IMR-90 (cell line): ENCODE measurements around the gene BRPF3. TPM values are rescaled to one million over a fixed set of nuclear protein-coding genes. Genes with fewer than 3 reads are reported as not detected.

Source experiments
- ATAC-seq: fragments of 200-7000 bp; cut with Tn5 transposase; 2 replicates; pipeline ENCODE4 v1.9.1; 2020; ENCODE audit warnings: low read depth, mild to moderate bottlenecking, moderate library complexity
- BruUV-seq: library from RNA; stranded (reverse); fragments of 400-500 nt; replicated peaks from 2 replicates; lab custom pipeline; 2021; lab: Mats Ljungman, UMichigan
- CTCF ChIA-PET: fragments of 300-600 bp; formaldehyde crosslinking; extraction: SDS; loops from one replicate; lab custom pipeline; 2021; ENCODE audit warnings: antibody characterized with exemption; lab: Yijun Ruan, JAX
- POLR2A ChIA-PET: fragments of 300-600 bp; sonication (Branson Sonifier 250); formaldehyde crosslinking; loops from one replicate; lab custom pipeline; 2022; ENCODE audit warnings: antibody characterized with exemption; ENCODE audit not compliant: unreplicated experiment; lab: Charles Lee
- DNase-seq: peaks from one replicate; pipeline ENCODE4 v3.0.0; 2013
- H2AFZ ChIP-seq: replicated peaks from 2 replicates; pipeline ENCODE3; 2013; ENCODE audit warnings: low read length, mild to moderate bottlenecking; ENCODE audit not compliant: poor library complexity
- H2AK5ac ChIP-seq: 2 replicates; pipeline ENCODE4 v1.6.1; 2013; ENCODE audit warnings: low read depth, low read length, inconsistent platforms
- H2AK9ac ChIP-seq: replicated peaks from 2 replicates; pipeline ENCODE3; 2013; ENCODE audit warnings: mild to moderate bottlenecking, low read depth, low read length, moderate library complexity; ENCODE audit not compliant: poor library complexity
- H2BK120ac ChIP-seq: 2 replicates; pipeline ENCODE4 v1.6.1; 2013; ENCODE audit warnings: low read depth, low read length, inconsistent platforms
- H2BK15ac ChIP-seq: 3 replicates; pipeline ENCODE4 v1.6.1; 2013; ENCODE audit warnings: low read depth, low read length, inconsistent platforms
- H2BK20ac ChIP-seq: 2 replicates; pipeline ENCODE4 v1.6.1; 2013; ENCODE audit warnings: low read depth, mild to moderate bottlenecking, inconsistent platforms, low read length, moderate library complexity
- H2BK5ac ChIP-seq: 2 replicates; pipeline ENCODE4 v1.6.1; 2013; ENCODE audit warnings: mild to moderate bottlenecking, low read depth, low read length, inconsistent platforms; ENCODE audit not compliant: poor library complexity, severe bottlenecking
- H3K14ac ChIP-seq: replicated peaks from 2 replicates; pipeline ENCODE4 v1.6.1; 2013; ENCODE audit warnings: low read depth, low read length, inconsistent platforms
- H3K18ac ChIP-seq: 2 replicates; pipeline ENCODE4 v1.6.1; 2013; ENCODE audit warnings: low read depth, low read length, control low read depth
- H3K23ac ChIP-seq: 2 replicates; pipeline ENCODE4 v1.6.1; 2013; ENCODE audit warnings: low read depth, low read length, inconsistent platforms
- H3K27ac ChIP-seq: 2 replicates; pipeline ENCODE4 v1.5.1; 2013; ENCODE audit warnings: mild to moderate bottlenecking, control low read depth, low read length; ENCODE audit not compliant: insufficient read depth
- H3K27me3 ChIP-seq: 2 replicates; pipeline ENCODE4 v1.6.1; 2013; ENCODE audit warnings: low read length; ENCODE audit not compliant: control insufficient read depth, insufficient read depth
- H3K36me3 ChIP-seq: 2 replicates; pipeline ENCODE4 v1.6.1; 2013; ENCODE audit warnings: low read length, mixed read lengths; ENCODE audit not compliant: control insufficient read depth, insufficient read depth
- H3K4ac ChIP-seq: 2 replicates; pipeline ENCODE4 v1.6.1; 2013; ENCODE audit warnings: low read depth, low read length, inconsistent platforms
- H3K4me1 ChIP-seq: 2 replicates; pipeline ENCODE4 v1.6.1; 2013; ENCODE audit warnings: low read length, mixed read lengths; ENCODE audit not compliant: control insufficient read depth, insufficient read depth
- H3K4me2 ChIP-seq: 2 replicates; pipeline ENCODE4 v1.6.1; 2013; ENCODE audit warnings: low read depth, mild to moderate bottlenecking, control low read depth, low read length, moderate library complexity
- H3K4me3 ChIP-seq: 2 replicates; pipeline ENCODE4 v1.5.1; 2013; ENCODE audit warnings: low read depth, mild to moderate bottlenecking, control low read depth, low read length, moderate library complexity; ENCODE audit not compliant: insufficient read depth
- H3K56ac ChIP-seq: 2 replicates; pipeline ENCODE4 v1.6.1; 2013; ENCODE audit warnings: low read length, inconsistent platforms; ENCODE audit not compliant: insufficient read depth; ENCODE audit errors: extremely low read depth
- H3K79me1 ChIP-seq, 2 experiments: 2 replicates each; pipeline ENCODE4 v1.6.1; 2013; ENCODE audit warnings: low read length in 2 of 2, inconsistent platforms in 1 of 2, low read depth in 1 of 2
- H3K9ac ChIP-seq: 2 replicates; pipeline ENCODE4 v1.6.1; 2013; ENCODE audit warnings: low read depth, low read length, control low read depth
- H3K9me1 ChIP-seq: 2 replicates; pipeline ENCODE4 v1.6.1; 2013; ENCODE audit warnings: low read length, inconsistent platforms; ENCODE audit not compliant: insufficient read depth
- H3K9me3 ChIP-seq: 2 replicates; pipeline ENCODE4 v1.6.1; 2013; ENCODE audit warnings: low read length; ENCODE audit not compliant: control insufficient read depth, insufficient read depth
- H4K20me1 ChIP-seq: 2 replicates; pipeline ENCODE4 v1.6.1; 2013; ENCODE audit warnings: low read length, inconsistent platforms; ENCODE audit not compliant: insufficient read depth
- H4K5ac ChIP-seq: 2 replicates; pipeline ENCODE4 v1.6.1; 2013; ENCODE audit warnings: mild to moderate bottlenecking, low read depth, low read length, control low read depth
- H4K8ac ChIP-seq, 2 experiments: 2 replicates each; pipeline ENCODE4 v1.6.1; 2013; ENCODE audit warnings: low read depth in 2 of 2, low read length in 2 of 2, control low read depth in 1 of 2, inconsistent platforms in 1 of 2
- H4K91ac ChIP-seq: 2 replicates; pipeline ENCODE4 v1.6.1; 2013; ENCODE audit warnings: low read depth, low read length, inconsistent platforms; ENCODE audit not compliant: insufficient read depth
- BHLHE40 ChIP-seq: fragments of 150-350 bp; IDR thresholded peaks from 2 replicates; pipeline ENCODE4 v1.6.1; 2016; ENCODE audit warnings: mild to moderate bottlenecking, low read depth, low read length
- MAZ ChIP-seq: IDR thresholded peaks from 2 replicates; pipeline ENCODE4 v1.6.1; 2012; ENCODE audit warnings: low read depth, mild to moderate bottlenecking, low read length, improper control_type of control experiment, moderate library complexity, borderline replicate concordance
- POLR2A ChIP-seq: IDR thresholded peaks from 2 replicates; pipeline ENCODE4 v1.6.1; 2012; ENCODE audit warnings: mild to moderate bottlenecking, low read depth, low read length
- RFX5 ChIP-seq: IDR thresholded peaks from 2 replicates; pipeline ENCODE4 v1.8.0; 2012; ENCODE audit warnings: low read depth, mild to moderate bottlenecking, low read length, moderate library complexity
- WGBS, 2 experiments: methylation state at CpG; one replicate each; pipeline versions ENCODE4 v1.1.5 to v1.1.7; 2013; ENCODE audit warnings: missing lambda C conversion rate in 2 of 2; ENCODE audit not compliant: insufficient read length in 1 of 2; ENCODE audit errors: extremely low coverage in 2 of 2; 5-methylcytosine and 5-hydroxymethylcytosine counted together
- dilution Hi-C: fragments of 300-500 bp; cut with HindIII; formaldehyde crosslinking; loops from one replicate; pipeline ENCODE4 v1.14.3; 2018; ENCODE audit warnings: low sequenced_read_pairs; ENCODE audit not compliant: unreplicated experiment
- in situ Hi-C: fragments of 300-500 bp; cut with MboI; formaldehyde crosslinking; loops from 3 replicates; pipeline ENCODE4 v1.14.3; 2019; ENCODE audit warnings: low sequenced_read_pairs, inconsistent platforms, mixed read lengths
- intact Hi-C: fragments of 100-400 bp; cut with micrococcal nuclease; formaldehyde crosslinking; loops from 2 replicates; pipeline ENCODE4 v1.10.0; 2022
- polyA plus RNA-seq, 3 experiments: library from polyadenylated mRNA; depleted of rRNA; stranded (reverse); fragments of >200 nt; gene quantifications; 2 replicates each; pipeline ENCODE4 v1.2.3, GENCODE V29; 2012; ENCODE audit warnings: low replicate concordance in 1 of 3
- total RNA-seq: library from RNA; depleted of rRNA; stranded (reverse); fragments of >200 nt; gene quantifications from 2 replicates; pipeline ENCODE4 v1.2.3, GENCODE V29; 2012

Gene BRPF3
- total and polyA plus RNA-seq, 2 of the 4 experiments (the other 2 are of a cell fraction): 10.2 to 17.2 TPM

DNA sequence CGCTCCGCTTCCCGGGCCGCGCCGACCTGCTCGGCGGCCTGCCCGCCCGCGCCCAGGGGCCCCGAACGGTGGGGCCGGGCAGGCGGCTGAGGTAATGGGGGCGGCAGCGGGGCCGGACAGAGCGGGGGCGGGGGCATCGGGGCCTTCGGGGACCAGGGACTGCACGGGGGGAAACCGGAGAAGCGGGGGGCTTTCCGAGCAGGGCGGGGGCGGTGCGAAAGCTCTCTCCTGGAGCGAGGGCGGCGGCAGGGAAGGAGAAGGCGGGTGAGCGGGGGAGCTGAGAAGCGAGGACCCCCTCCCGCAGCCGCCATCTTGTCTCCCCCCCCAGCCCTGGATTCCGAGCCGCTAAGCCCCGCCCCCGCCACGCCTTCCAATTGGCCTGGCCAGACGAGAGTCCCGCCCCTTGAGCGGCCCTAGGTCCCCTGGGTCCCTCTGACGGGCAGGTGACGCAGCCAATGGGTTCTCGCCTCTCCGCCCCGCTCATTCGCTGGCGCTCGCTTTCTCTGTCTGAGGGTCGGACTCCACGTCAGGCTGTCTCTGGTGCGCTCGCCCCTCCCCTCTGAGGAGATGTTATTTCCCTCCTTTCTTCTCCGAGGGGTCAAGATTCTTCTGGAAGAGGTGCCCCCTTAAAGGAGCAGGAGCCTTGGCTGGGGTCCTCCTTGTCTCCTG lies 470 bp downstream of the BRPF3 start:
- Histone ChIP-seq H2BK5ac (peak overlapping the region; percentile 86), H3K9me3 (no peaks in the 10 kb centered on the region), H3K27ac (peak overlapping the region; percentile 97), H3K4me3 (peak overlapping the region; percentile 65), H3K4ac (peak overlapping the region; percentile 79), H3K56ac (peak overlapping the region; percentile 53; the same call in 1 of the 2 replicates), H3K27me3 (no peaks in the 10 kb centered on the region), H3K18ac (peak overlapping the region; percentile 74; the same call in 1 of the 2 replicates), H3K4me2 (peak overlapping the region; percentile 54), H4K91ac (peak overlapping the region; percentile 32; the same call in 1 of the 2 replicates), H2AK5ac (peak overlapping the region; percentile 83; the same call in 1 of the 2 replicates), H2BK15ac (no peak overlapping the region), H2BK120ac (no peak overlapping the region), H2BK20ac (no peak overlapping the region), H2AFZ (peak overlapping the region; percentile 95), H3K23ac (no peak overlapping the region; the same call in 1 of the 2 replicates), H2AK9ac (peak overlapping the region; percentile 83), H3K14ac (peak overlapping the region; percentile 73), H3K79me1 (peaks cover 39 to 52% of the 10 kb centered on the region in 2 experiments), H4K5ac (no peak overlapping the region; the same call in 1 of the 2 replicates), H3K4me1 (peaks cover 6% of the 10 kb centered on the region; the same call in 1 of the 2 replicates), H3K9me1 (peaks cover 19% of the 10 kb centered on the region), H4K20me1 (peaks cover 43% of the 10 kb centered on the region), H3K9ac (peak overlapping the region; percentile 88), H4K8ac (peak overlapping the region; percentile 61 to 89; a peak in 1 of 4 replicates), H3K36me3 (peaks cover 19% of the 10 kb centered on the region)
- WGBS, 2 experiments: 0% methylated on average over 2 of the region's 58 CpGs; no CpG with 5 or more reads in 1 of the 2 experiments
- ATAC-seq (peak; percentile 95), DNase-seq (peak; percentile 96)
- in situ Hi-C loops (loop anchor here (10.0 kb wide), 1 partner anchor 172 kb away; the partner anchor contains the start of genes MAPK14 and SLC26A8), dilution Hi-C loops (no loop called here), intact Hi-C loops (loop anchor here (1.0 to 2.0 kb wide), 3 partner anchors 74 to 170 kb away; partner anchors contain the start of gene MAPK14)
- CTCF ChIA-PET: interaction anchor here (0.6 kb wide), 1 partner anchor 18 kb away, joined by 3 read pairs; no protein-coding TSS in a partner anchor
- peak; percentile 57; the same call in 1 of the 2 replicates for TF ChIP-seq POLR2A
- TF ChIP-seq RFX5: no peak
- peak; percentile 39; the same call in 1 of the 2 replicates for TF ChIP-seq MAZ
- no peak for TF ChIP-seq BHLHE40
- BruUV-seq: no TSS peak
- POLR2A ChIA-PET: interaction anchor here (0.6 to 0.7 kb wide), 3 partner anchors 80 to 388 kb away, joined by 3 to 4 read pairs (median 3); no protein-coding TSS in a partner anchor
